Mammary epithelial cell (primary cell): ENCODE results near the gene IMPG2.

Experiments used
- EZH2 ChIP-seq: IDR thresholded peaks from 2 replicates; pipeline ENCODE4 v1.6.1; 2012; ENCODE audit warnings: low read length, inconsistent platforms, borderline replicate concordance
- TF ChIP-seq, protein P1 (sequence below), 2 donors: IDR thresholded peaks in 1 of 2; conservative IDR thresholded peaks in 1 of 2; 2 replicates each; pipeline ENCODE4 v1.5.1; 2011 to 2012; ENCODE audit warnings: inconsistent platforms in 2 of 2, low read length in 2 of 2, mild to moderate bottlenecking in 2 of 2, control low read depth in 1 of 2, low read depth in 1 of 2; ENCODE audit not compliant: insufficient read depth in 1 of 2; ENCODE audit errors: extremely low read depth in 1 of 2

DNA sequence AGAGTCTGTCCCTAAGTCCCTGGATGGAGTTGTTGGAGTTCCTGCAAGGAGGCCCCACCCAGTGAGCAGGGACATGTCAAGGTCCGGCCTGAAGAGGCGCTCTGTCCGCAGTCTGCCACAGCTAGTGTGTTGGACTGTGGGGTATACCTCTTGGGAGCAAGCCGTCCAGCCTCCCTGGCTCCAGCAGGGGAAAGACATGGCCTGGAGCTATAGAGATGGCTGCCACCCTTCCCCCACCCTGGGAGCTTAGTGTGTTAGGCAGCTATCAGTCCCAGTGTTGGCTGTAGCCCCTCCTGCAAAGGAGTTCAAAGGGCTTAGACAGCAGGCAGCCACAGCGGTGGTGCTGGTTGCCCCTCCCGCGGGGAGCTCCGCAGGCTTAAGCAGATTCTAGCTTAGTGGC is 20.3 kb downstream of the IMPG2 start:
- TF ChIP-seq, protein P1, sequence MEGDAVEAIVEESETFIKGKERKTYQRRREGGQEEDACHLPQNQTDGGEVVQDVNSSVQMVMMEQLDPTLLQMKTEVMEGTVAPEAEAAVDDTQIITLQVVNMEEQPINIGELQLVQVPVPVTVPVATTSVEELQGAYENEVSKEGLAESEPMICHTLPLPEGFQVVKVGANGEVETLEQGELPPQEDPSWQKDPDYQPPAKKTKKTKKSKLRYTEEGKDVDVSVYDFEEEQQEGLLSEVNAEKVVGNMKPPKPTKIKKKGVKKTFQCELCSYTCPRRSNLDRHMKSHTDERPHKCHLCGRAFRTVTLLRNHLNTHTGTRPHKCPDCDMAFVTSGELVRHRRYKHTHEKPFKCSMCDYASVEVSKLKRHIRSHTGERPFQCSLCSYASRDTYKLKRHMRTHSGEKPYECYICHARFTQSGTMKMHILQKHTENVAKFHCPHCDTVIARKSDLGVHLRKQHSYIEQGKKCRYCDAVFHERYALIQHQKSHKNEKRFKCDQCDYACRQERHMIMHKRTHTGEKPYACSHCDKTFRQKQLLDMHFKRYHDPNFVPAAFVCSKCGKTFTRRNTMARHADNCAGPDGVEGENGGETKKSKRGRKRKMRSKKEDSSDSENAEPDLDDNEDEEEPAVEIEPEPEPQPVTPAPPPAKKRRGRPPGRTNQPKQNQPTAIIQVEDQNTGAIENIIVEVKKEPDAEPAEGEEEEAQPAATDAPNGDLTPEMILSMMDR (conservative IDR thresholded peaks at IDR 0.05 in 1 of 2, IDR thresholded peaks at IDR 0.05 in 1 of 2; ENCODE audit: extremely low read depth in 1 of 2, insufficient read depth in 1 of 2, low read depth in 1 of 2, low read length in 2 of 2), result no peak
- no peak for TF ChIP-seq EZH2
